Measurements from ENCODE around the gene TMEM156.
"Not testable (repeated sequence)": the region's sequence is repeated elsewhere in the genome, so short reads cannot be mapped to it uniquely, and the experiment has no call there.

Gene TMEM156

DNA sequence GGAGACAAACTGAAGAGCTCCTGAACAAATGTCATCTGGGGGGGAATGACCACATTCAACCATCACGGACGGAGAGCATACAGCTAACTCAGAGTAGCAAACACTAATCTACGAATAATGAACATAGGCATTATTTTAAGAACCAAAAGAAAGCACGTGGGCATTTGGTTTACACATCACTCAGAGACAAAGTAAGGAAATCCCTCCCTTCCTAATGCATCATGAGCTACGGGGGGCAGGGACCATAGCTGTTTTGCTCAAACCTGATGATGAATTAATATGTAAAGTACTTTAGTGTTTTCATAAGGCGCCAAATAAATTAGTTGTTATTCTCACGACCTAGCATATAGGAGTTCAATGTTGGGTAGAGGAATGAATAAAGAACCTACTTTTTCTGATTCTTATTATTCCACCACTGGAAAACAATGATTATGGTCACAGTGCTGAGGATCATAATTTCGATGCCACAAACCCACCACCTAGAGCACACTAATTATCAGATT is 11.7 kb upstream of the TMEM156 start:
- no peak for DNase-seq (ENCODE audit: low read depth in 2 of 2)

DNA sequence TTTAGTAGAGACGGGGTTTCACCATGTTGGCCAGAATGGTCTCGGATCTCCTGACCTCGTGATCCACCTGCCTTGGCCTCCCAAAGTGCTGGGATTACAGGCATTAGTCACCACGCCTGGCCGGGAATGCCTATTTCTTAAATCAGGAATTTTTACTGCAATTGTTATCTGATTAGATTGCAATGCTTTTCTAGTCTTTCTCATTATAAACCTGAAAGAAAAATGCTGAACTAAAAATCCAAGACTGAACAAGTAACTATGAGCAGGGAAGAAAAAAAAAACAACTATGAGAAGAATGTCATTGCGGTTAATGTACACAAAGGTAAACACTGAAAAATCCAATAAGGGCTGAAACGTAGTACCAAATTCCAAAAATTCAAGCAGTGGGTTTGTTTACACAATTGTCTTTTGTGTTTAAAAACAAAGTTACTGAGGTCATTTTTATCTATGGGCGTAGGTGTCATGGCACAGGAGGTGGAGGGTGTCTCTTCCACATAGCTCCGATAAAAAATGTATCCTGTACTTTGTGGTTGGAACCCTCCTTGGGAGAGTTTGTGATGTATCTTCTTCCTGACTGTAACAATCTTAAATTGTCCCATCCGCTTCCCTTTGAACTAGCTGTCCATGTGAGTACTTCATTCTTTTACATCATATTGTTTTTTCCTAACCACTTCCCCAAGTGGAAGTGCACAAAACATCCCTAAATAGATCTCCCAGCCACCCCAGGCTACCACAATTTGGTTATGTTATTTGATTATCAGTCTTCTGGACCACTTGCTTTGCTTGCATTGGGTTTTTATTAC is 11.1 kb upstream of the TMEM156 start:
- no peak for DNase-seq (ENCODE audit: low read depth in 2 of 2)

DNA sequence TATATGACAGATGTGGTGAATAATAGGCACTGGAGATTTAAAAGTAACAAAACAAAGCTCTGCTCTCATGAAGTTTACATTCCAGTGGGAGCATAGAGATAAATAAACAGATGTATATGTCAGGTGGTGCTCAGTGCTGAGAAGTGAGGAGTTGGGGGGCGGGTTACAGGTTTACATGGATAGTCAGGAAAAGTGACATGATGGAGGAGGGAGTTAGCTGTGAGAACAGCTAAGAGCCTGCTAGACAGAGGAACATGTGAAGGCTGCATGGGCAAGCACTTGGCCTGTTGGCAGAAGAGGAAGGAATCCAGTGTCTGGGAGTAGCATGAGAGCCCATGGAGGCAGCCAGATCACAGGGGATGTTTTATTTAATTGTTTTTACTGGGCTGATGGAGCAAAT is 10.2 kb upstream of the TMEM156 start:
- no peak for DNase-seq (ENCODE audit: low read depth in 2 of 2)

DNA sequence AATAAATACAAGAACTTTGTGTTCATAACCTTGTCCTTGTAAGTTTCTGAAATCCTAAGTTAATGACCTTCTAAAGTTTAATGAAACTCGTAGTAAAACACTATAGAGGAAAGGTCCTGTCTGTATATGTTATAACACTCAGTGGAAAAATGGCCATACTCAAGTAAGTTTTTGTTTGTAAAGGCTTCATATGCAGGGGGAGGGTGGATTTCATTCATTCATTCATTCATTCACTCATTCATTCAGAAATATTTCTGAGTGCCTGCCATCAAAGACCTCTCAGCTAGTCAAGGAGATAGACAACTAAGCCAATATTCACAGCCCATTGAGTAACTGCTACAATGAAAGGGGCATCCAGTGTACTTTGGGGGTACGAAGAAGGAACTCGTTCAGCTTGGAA is 6.9 kb upstream of the TMEM156 start:
- no peak for DNase-seq (ENCODE audit: low read depth in 2 of 2)

DNA sequence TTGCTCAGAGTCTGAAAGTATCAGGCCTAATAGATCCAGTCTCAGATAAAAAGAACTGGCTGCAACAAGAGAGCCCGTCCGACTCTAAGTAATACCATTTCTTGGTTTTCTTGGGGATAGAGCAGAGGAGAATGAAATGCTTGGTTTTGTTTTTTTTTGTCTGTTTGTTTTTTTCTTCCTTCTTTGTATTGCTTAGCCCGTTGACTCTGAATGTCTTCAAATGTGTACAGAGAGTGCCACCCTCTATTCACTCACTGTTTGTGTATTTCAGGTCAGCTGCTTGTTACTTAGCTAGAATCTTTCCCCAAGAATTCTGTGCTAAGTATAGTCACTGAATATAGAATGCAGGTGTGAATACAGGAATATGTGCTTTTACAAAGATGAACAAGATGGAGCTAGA is 5.7 kb upstream of the TMEM156 start:
- no peak for DNase-seq (ENCODE audit: low read depth in 2 of 2)

DNA sequence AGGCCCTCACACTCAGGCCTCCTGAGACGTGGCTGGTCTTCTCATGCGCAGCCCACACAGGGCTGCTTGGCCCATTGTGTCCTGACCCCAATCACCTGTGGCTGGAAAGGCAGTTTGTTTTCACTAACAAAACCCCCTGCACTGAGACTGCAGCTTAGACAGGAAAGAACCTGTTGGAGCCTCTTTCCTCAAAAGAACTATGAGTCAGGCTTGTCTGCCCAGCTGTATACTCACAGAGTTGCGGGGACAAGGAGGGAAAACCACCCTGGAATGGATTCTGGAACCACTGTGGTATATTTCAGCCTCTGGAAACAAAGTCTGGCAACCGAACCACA is 5.2 kb upstream of the TMEM156 start:
- DNase-seq (ENCODE audit: low read depth in 2 of 2) = no peak

DNA sequence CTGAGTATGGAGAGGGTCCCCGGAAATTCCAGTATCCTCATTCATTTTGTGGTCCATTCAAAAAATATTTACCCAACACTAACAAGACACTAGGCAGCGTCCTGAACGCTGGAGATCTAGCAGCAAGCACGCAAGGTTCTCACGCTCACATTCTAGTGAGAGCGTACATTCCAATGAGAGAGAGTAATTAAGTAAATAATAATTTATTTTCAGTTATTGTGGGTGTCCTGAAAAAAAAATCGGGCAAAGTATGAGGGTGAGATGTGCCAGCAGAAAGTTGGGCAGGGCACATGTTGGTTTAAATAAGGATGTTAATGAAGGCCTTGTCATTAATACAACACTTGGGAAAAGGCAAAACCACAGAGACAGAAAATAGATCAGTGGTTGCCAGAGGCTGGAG is 4.0 kb upstream of the TMEM156 start:
- no peak for DNase-seq (ENCODE audit: low read depth in 2 of 2)

DNA sequence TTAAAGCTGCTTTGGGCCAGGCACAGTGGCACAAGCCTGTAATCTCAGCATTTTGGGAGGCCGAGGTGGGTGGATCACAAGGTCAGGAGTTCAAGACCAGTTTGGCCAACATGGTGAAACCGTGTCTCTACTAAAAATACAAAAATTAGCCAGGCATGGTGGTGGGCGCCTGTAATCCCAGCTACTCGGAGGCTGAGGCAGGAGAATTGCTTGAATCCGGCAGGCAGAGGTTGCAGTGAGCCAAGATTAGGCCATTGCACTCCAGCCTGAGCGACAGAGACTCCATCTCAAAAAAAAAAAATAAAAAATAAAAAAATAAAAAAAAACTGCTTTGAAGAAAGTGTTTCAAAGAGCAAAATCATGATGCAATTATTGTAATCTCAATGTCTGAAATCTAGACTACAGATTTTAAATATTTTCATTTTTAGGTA is 604 bp downstream of the TMEM156 start:
- DNase-seq (ENCODE audit: low read depth in 2 of 2) = not testable (repeated sequence)

DNA sequence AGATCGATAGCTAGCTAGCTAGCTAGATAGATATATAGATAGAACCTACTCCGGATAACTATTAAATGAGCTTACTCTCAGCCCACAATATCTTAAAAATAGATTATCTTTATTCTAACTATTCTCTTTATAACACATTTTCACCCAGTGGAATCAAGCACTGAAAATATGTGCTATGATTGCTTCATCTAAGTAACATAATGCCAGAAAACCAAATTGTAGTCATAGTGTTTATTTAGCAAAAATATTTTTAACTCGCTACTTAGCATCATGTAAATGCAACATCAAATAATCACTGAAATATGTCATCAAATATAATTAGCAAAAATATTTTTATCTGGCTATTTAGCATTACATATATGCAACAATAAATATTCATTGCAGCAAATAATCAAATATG is 1.5 kb downstream of the TMEM156 start:
- DNase-seq (ENCODE audit: low read depth in 2 of 2) = no peak

DNA sequence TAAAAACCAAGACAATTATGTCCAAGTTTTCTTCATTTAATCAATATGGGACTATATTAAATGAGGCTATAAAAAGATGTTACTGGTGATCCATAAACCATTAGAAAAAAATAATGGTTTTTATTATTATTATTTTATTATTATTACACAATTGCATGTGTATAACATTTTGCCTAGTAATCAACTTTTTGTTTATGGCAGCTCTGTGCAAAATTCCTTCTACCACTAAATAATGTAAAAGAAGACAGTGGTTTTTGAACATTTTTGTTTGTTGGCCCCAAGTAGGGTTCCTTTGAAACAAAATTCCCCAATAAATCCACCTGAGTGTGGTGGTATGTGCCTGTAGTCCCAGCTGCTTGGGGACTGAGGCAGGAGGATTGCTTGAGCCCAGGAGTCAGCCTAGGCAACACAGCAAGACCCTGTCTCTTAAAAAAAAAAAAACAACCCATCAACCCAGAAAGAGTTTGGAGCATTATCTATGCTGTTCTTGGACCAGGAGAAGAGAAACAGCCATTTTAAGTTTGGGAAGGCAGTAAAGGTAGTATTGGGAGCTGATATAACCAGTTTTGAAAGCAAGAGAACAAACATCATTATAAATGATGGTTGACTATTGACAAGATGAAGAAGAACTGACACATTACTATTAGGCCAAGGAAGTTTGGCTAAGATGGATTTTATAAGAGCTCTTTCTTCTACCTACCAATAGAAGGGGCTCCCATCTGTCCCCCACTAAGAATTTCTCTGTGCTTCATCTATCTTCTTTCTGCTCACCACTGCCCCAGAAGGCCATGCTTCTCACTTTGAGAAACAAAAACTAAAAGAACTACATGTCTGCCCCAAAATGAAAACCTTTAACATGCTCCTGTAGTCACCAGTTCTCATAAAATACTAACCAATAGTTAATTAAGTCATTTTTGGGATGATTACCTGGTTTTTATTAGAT is 2.2 kb downstream of the TMEM156 start:
- no peak for DNase-seq (ENCODE audit: low read depth in 2 of 2)

DNA sequence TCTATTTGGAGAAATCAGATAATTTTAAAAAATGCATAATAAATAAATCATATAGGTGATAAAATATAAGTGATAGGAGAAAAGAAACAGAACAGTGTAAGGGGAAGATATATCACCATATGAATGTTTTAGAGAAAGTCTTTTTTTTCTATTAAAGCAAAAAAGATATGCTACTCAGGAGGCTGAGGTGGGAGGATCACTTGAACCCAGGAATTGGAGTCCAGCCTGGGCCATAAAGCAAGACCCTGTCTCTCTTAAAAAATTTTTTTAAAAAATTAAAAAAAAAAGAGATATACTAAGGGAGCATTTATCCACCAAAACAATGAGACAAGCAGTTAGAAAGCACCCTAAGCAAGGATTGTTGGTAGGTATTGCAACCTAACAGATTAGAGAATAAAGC is 6.1 kb downstream of the TMEM156 start:
- DNase-seq (ENCODE audit: low read depth in 2 of 2) = no peak

DNA sequence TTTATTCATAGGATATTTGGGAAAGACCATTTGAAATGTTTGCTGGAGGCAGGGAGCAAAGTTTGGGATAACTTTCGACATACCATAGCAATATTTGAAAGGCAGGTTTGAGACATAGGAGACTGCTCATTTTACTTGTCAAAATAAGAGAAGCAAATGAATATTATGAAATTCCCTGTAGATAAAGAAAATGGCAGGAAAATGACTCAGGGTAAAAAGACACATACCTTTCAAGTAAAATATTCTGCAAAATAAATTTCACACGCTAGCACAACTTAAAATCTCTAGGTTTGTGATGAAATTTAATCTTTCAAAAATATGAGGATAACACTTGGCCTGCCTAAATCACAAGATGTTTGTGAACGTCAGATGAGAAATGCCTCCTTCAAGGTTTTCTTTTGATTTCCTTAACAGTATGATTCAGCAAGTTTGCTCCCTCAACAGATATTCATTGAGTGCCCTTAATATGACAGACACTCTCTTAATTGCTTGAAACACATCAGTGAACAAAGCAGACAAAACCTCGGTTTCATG is 6.6 kb downstream of the TMEM156 start:
- DNase-seq (ENCODE audit: low read depth in 2 of 2) = no peak

DNA sequence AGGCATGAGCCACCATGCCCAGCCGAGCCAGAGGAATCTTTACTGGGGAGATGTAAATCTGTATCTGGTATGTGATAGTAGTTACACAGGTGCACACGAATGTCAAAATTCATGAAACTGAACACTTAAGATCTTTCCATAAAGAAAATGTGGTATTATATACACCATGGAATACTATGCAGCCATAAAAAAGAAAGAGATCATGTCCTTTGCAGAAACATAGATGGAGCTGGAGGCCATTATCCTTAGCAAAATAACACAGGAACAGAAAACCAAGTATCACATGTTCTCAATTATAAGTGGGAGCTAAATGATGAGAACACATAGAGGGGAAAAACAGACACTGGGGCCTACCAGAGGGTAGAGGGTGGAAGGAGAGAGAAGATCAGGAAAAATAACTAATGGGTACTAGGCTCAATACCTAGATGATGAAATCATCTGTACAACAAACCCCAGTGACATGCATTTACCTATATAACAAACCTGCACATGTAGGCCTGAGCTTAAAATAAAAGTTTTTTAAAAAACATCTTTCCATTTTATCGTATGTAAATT is 7.8 kb downstream of the TMEM156 start:
- no peak for DNase-seq (ENCODE audit: low read depth in 2 of 2)

DNA sequence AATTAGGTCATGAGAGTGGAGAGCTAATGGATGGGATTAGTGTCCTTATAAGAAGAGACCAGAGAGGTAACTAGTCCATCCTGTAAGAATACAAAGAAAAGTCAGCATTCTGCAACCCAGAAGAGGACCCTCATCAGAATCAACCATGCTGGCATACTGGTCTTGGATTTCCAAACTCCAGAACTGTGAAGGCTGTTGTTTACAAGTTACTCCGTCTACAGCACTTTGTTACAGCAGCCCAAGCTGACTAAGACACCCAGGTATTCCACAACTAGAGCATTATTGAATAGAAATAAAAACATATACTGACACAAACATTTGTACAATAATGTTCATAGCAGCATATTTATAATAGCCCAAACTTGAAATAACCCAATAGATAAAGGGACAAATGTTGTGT is 9.2 kb downstream of the TMEM156 start:
- no peak for DNase-seq (ENCODE audit: low read depth in 2 of 2)

DNA sequence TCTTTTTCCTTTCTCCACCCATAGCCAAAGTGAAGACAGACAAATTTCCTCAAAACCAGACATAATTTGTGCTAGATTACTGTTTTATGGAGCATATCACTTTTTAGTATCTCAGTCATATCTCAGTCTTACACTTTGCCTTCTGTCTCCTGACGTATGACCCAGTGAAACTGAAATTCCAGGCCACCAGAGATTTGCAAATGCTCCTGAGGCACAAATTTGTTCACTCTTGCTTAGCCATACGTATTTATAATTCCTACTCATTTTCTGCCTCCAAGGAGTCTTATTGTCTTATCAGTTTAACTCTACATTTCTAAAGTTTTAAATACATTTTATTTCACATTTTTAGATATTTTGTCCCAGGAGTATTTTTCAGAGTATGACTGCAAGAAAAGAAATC is 10.0 kb downstream of the TMEM156 start:
- DNase-seq (ENCODE audit: low read depth in 2 of 2) = no peak

DNA sequence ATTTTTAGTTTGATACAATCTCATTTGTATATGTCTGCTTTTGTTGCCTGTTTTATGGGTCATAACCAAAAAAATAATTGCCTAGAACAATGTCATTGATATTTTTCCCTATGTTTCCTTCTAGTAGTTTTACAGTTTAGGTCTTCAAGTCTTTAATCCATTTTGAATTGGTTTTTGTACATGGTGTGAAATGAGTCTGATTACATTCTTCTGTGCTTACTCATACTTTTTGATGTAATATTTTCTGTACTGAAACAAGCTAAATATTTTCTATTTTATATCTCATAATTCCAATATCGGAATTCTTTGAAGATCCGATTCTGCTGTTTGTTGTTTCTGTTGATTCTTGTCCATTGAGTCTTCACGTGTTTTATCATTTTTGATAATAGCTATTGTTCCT is 10.6 kb downstream of the TMEM156 start:
- no peak for DNase-seq (ENCODE audit: low read depth in 2 of 2)

DNA sequence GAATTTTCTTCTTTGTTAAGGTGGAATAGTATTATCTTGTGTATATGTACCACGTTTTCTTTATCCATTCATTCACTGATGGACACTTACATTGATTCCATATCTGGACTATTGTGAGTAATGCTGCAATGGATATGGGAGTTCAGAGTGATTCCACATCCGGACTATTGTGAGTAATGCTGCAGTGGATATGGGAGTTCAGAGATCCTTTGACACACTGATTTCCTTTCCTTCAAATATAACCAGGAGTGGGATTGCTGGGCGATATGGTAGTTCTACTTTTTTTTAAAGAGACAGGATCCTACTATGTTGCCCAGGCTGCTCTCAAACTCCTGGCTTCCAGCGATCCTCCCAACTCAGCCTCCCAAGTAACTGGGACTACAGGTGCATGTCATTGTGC is 12.1 kb downstream of the TMEM156 start:
- no peak for DNase-seq (ENCODE audit: low read depth in 2 of 2)

DNA sequence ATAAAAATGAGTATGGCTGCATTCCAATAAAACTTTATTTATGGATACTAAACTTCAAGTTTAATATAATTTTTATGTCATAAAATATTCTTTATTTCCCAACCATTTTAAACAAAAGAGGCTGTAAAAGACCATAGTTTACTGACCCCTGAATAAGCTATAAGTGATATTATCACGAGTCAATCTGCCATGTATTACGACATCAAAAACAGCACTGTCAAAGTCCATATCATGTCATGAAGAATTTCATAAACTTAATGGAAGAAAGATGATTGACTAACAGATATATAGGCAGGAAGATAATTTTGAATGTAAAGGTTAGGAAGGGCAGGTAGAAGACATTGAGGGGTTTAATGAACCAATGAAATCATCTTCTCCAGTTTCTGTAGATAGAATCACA is 18.2 kb downstream of the TMEM156 start:
- DNase-seq (ENCODE audit: low read depth in 2 of 2) = no peak

DNA sequence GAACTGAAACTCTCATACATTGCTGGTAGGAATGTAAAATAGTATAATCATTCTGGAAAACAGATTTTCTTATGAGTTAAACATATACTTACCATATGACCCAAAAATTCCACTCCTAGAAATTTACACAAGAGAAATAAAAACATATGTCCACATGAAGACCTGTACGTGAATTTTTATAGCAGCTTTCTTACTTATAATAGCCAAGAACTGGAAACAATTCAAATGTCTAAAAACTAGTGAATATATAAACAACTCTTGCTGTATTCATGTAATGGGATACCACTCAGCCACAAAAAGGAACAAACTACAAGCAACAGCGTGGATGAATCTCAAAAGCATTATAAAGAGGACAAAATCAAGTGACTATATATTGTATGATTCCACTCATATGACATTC is 27.5 kb downstream of the TMEM156 start:
- no peak for DNase-seq (ENCODE audit: low read depth in 2 of 2)

DNA sequence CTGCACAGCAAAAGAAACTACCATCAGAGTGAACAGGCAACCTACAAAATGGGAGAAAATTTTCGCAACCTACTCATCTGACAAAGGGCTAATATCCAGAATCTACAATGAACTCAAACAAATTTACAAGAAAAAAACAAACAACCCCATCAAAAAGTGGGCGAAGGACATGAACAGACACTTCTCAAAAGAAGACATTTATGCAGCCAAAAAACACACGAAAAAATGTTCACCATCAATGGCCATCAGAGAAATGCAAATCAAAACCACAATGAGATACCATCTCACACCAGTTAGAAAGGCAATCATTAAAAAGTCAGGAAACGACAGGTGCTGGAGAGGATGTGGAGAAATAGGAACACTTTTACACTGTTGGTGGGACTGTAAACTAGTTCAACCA is 30.2 kb downstream of the TMEM156 start:
- DNase-seq (ENCODE audit: low read depth in 2 of 2) = not testable (repeated sequence)

DNA sequence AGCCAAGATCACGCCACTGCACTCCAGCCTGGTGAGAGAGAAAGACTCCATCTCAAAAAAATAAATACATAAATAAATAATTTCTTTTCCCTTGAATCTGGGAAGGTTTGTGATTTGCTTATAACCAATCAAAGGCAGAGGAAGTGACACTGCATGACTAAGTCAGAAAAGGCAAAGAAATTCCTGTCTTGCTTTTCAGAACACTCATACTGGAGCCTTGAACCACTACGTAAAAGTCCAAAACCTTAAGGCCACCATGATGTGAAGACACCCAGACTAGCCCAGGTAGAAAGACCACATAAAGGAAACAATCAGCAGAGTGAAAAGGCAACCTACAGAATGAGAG is 36.6 kb downstream of the TMEM156 start:
- no peak for DNase-seq (ENCODE audit: low read depth in 2 of 2)

DNA sequence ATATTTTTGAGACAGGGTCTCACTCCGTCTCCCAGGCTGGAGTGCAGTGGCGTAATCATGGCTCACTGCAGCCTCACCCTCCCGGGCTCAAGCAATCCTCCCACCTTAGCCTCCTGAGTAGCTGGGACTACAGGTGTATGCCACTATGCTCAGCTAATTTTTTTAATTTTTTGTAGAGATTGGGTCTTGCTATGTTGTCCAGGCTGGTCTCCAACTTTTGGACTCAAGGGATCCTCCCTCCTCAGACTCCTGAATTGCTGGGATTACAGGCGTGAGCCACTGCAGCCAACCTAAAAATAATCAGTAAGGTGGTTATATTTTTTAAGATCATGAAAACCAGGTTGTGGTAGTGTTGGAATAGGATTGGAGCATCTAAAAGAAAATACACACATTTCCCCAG is 38.1 kb downstream of the TMEM156 start:
- DNase-seq (ENCODE audit: low read depth in 2 of 2) = no peak
